H1 (cell line): Measurements from ENCODE around the gene MTMR1. TPM values are rescaled to one million over a fixed set of nuclear protein-coding genes. Genes with fewer than 3 reads are reported as not detected.

Source experiments
- CTCF ChIA-PET: fragments of 300-600 bp; sonication (Branson Sonifier 250); formaldehyde crosslinking; loops from one replicate; lab custom pipeline; 2021; ENCODE audit not compliant: partially characterized antibody; lab: Charles Lee
- POLR2A ChIA-PET: fragments of 300-600 bp; sonication (Branson Sonifier 250); formaldehyde crosslinking; loops from one replicate; lab custom pipeline; 2021; ENCODE audit warnings: inconsistent platforms; ENCODE audit not compliant: partially characterized antibody; lab: Charles Lee
- DNase-seq, 2 experiments: peaks; one replicate each; pipeline versions ENCODE4 v3.0.0 to v3.0.0-alpha.2; 2010 to 2022; ENCODE audit warnings: low spot score in 2 of 2, low read depth in 1 of 2, mixed read lengths in 1 of 2
- FAIRE-seq: peaks from 2 replicates; lab custom pipeline; 2011; peaks lifted over from hg19 to GRCh38; lab: Jason Lieb, UNC
- H2AFZ ChIP-seq: 2 replicates; pipeline ENCODE4 v1.8.1; 2012; ENCODE audit warnings: low read length, inconsistent platforms
- H2AK5ac ChIP-seq: 2 replicates; pipeline ENCODE4 v1.6.1; 2013; ENCODE audit warnings: low read depth, low read length
- H2BK120ac ChIP-seq: replicated peaks from 2 replicates; pipeline ENCODE3; 2013; ENCODE audit warnings: low read depth, low read length, inconsistent platforms
- H2BK12ac ChIP-seq: 2 replicates; pipeline ENCODE4 v1.6.1; 2013; ENCODE audit warnings: low read depth, low read length
- H2BK15ac ChIP-seq: 2 replicates; pipeline ENCODE4 v1.6.1; 2013; ENCODE audit warnings: low read length
- H2BK20ac ChIP-seq: 2 replicates; pipeline ENCODE4 v1.6.1; 2013; ENCODE audit warnings: low read length
- H2BK5ac ChIP-seq: 2 replicates; pipeline ENCODE4 v1.6.1; 2013; ENCODE audit warnings: low read depth, low read length
- H3K14ac ChIP-seq: 2 replicates; pipeline ENCODE4 v1.6.1; 2013; ENCODE audit warnings: inconsistent platforms; ENCODE audit not compliant: insufficient read length
- H3K18ac ChIP-seq: 2 replicates; pipeline ENCODE4 v1.6.1; 2013; ENCODE audit warnings: low read length; ENCODE audit errors: extremely low read depth
- H3K23ac ChIP-seq: 2 replicates; pipeline ENCODE4 v1.6.1; 2013; ENCODE audit warnings: inconsistent platforms; ENCODE audit not compliant: insufficient read length
- H3K23me2 ChIP-seq: 2 replicates; pipeline ENCODE4 v1.6.1; 2013; ENCODE audit warnings: low read depth, low read length
- H3K27ac ChIP-seq: 2 replicates; pipeline ENCODE4 v1.6.1; 2011; ENCODE audit warnings: low read depth, low read length, inconsistent platforms
- H3K27me3 ChIP-seq, 4 experiments: replicated peaks in 1 of 4; 1 replicate in 1 of 4; 2 replicates in 3 of 4; pipeline versions ENCODE4 v1.6.1 to v1.8.1; 2011 to 2013; ENCODE audit warnings: low read length in 3 of 4, mild to moderate bottlenecking in 3 of 4, inconsistent platforms in 2 of 4, mixed read lengths in 2 of 4, moderate library complexity in 1 of 4; ENCODE audit not compliant: control insufficient read depth in 3 of 4, insufficient read depth in 3 of 4; ENCODE audit errors: extremely low read depth in 1 of 4
- H3K36me3 ChIP-seq, 4 experiments: 2 replicates each; pipeline versions ENCODE4 v1.6.1 to v1.8.1; 2011 to 2013; ENCODE audit warnings: mild to moderate bottlenecking in 4 of 4, low read length in 3 of 4, moderate library complexity in 2 of 4, control low read depth in 1 of 4, inconsistent platforms in 1 of 4; ENCODE audit not compliant: insufficient read depth in 4 of 4, control insufficient read depth in 2 of 4
- H3K4ac ChIP-seq: replicated peaks from 2 replicates; pipeline ENCODE3; 2013; ENCODE audit warnings: low read length, low read depth, mixed read lengths, inconsistent platforms; ENCODE audit not compliant: insufficient read length
- H3K4me1 ChIP-seq, 4 experiments: replicated peaks in 1 of 4; 1 replicate in 1 of 4; 2 replicates in 3 of 4; pipeline versions ENCODE4 v1.6.1 to v1.8.1; 2011 to 2013; ENCODE audit warnings: low read length in 3 of 4, inconsistent platforms in 2 of 4, mixed read lengths in 1 of 4; ENCODE audit not compliant: insufficient read depth in 4 of 4, control insufficient read depth in 3 of 4
- H3K4me2 ChIP-seq, 2 experiments: 2 replicates each; pipeline versions ENCODE4 v1.6.1 to v1.8.1; 2011 to 2013; ENCODE audit warnings: low read depth in 2 of 2, low read length in 2 of 2, control low read depth in 1 of 2, inconsistent platforms in 1 of 2, mild to moderate bottlenecking in 1 of 2; ENCODE audit not compliant: insufficient read depth in 1 of 2
- H3K4me3 ChIP-seq, 4 experiments: fragments of 200-600, 300-600 bp in 1 of 4; sonication (generic), shearing (Covaris generic), sonication (Bioruptor Twin) in 1 of 4; 2 replicates each; pipeline versions ENCODE4 v1.5.1 to v1.8.1; 2011 to 2016; ENCODE audit warnings: low read length in 4 of 4, low read depth in 3 of 4, control low read depth in 2 of 4, inconsistent platforms in 2 of 4, mild to moderate bottlenecking in 2 of 4, mixed read lengths in 1 of 4, moderate library complexity in 1 of 4; ENCODE audit not compliant: insufficient read depth in 2 of 4; ENCODE audit errors: extremely low read depth in 1 of 4
- H3K56ac ChIP-seq: replicated peaks from 2 replicates; pipeline ENCODE3; 2013; ENCODE audit warnings: low read depth, mild to moderate bottlenecking, mixed read lengths, low read length, inconsistent platforms; ENCODE audit not compliant: insufficient read length
- H3K79me1 ChIP-seq: 2 replicates; pipeline ENCODE4 v1.6.1; 2013; ENCODE audit warnings: low read depth, low read length, control low read depth
- H3K79me2 ChIP-seq, 2 experiments: 2 replicates each; pipeline versions ENCODE4 v1.6.1 to v1.8.1; 2012 to 2013; ENCODE audit warnings: low read length in 2 of 2, mild to moderate bottlenecking in 2 of 2, inconsistent platforms in 1 of 2; ENCODE audit not compliant: insufficient read depth in 2 of 2, control insufficient read depth in 1 of 2
- H3K9ac ChIP-seq, 4 experiments: replicated peaks in 1 of 4; 1 replicate in 1 of 4; 2 replicates in 3 of 4; pipeline versions ENCODE4 v1.6.1 to v1.8.1; 2011 to 2013; ENCODE audit warnings: low read depth in 3 of 4, low read length in 3 of 4, control low read depth in 2 of 4, mild to moderate bottlenecking in 2 of 4, moderate library complexity in 2 of 4, inconsistent platforms in 1 of 4; ENCODE audit errors: extremely low read depth in 1 of 4
- H3K9me3 ChIP-seq, 2 experiments: 2 replicates each; pipeline versions ENCODE4 v1.6.1 to v1.8.1; 2012 to 2013; ENCODE audit warnings: mild to moderate bottlenecking in 2 of 2, moderate library complexity in 2 of 2, control low read depth in 1 of 2, inconsistent platforms in 1 of 2, low read depth in 1 of 2, low read length in 1 of 2, mixed read lengths in 1 of 2; ENCODE audit not compliant: insufficient read depth in 2 of 2
- H4K20me1 ChIP-seq, 2 experiments: replicated peaks in 1 of 2; 2 replicates each; pipeline versions ENCODE3 to v1.8.1; 2011 to 2013; ENCODE audit warnings: inconsistent platforms in 2 of 2, low read length in 2 of 2, mild to moderate bottlenecking in 1 of 2; ENCODE audit not compliant: insufficient read depth in 2 of 2, control insufficient read depth in 1 of 2
- H4K5ac ChIP-seq: 2 replicates; pipeline ENCODE4 v1.6.1; 2013; ENCODE audit warnings: low read length, low read depth, mixed read lengths, inconsistent platforms; ENCODE audit not compliant: insufficient read length
- H4K8ac ChIP-seq: 2 replicates; pipeline ENCODE4 v1.8.0; 2013; ENCODE audit warnings: mild to moderate bottlenecking, moderate library complexity, low read length, inconsistent platforms; ENCODE audit not compliant: insufficient read depth; ENCODE audit errors: extremely low read depth
- H4K91ac ChIP-seq: replicated peaks from 2 replicates; pipeline ENCODE3; 2013; ENCODE audit warnings: low read length, mixed read lengths, inconsistent platforms; ENCODE audit not compliant: insufficient read length
- GABPA ChIP-seq: IDR thresholded peaks from 2 replicates; pipeline ENCODE4 v1.6.1; 2011; ENCODE audit warnings: mild to moderate bottlenecking, low read length, moderate library complexity, borderline replicate concordance; ENCODE audit not compliant: insufficient read depth
- WGBS, 2 experiments: shearing (Covaris generic) in 1 of 2; methylation state at CpG; one replicate each; pipeline versions ENCODE4 v1.1.6 to v1.1.7; 2013 to 2015; ENCODE audit warnings: low lambda C conversion rate in 2 of 2, mixed read lengths in 2 of 2, inconsistent platforms in 1 of 2, low coverage in 1 of 2, missing lambda C conversion rate in 1 of 2; ENCODE audit not compliant: insufficient replicate concordance in 2 of 2, insufficient coverage in 1 of 2, insufficient read length in 1 of 2; ENCODE audit errors: extremely low coverage in 1 of 2, missing lambda C conversion rate in 1 of 2; 5-methylcytosine and 5-hydroxymethylcytosine counted together
- polyA plus RNA-seq, 7 experiments: library from polyadenylated mRNA; depleted of rRNA in 3 of 7; stranded (reverse) in 5 of 7; unstranded in 2 of 7; fragments of >200 nt in 5 of 7; fragments of 200-250 nt in 2 of 7; gene quantifications; 1 replicate in 5 of 7; 2 replicates in 1 of 7; 4 replicates in 1 of 7; pipeline versions ENCODE4 v1.2.1 to v1.2.3, GENCODE V29; 2011 to 2013; ENCODE audit warnings: missing spikeins in 2 of 7, mixed read lengths in 2 of 7
- total RNA-seq: library from RNA; stranded (reverse); fragmentation: NEBNext Ultra II Directional; extraction: Animal tissue kit (Norgen Biotek cat#: 25700); gene quantifications from 2 replicates; pipeline ENCODE4 v1.2.1, GENCODE V29; 2021

Gene MTMR1
- total and polyA plus RNA-seq, 2 of the 8 experiments (the other 6 are each of a cell fraction or from before 2014, with no cell fraction given): 15.1 to 23.8 TPM

- Histone ChIP-seq H3K9me3 (no peaks in the 10 kb centered on the region), H3K23ac (no peak overlapping the region), H3K9ac (no peak overlapping the region), H4K5ac (no peak overlapping the region), H4K20me1 (no peaks in the 10 kb centered on the region), H3K4me3 (no peak overlapping the region), H3K27ac (no peak overlapping the region), H2AFZ (no peak overlapping the region), H3K18ac (no peak overlapping the region), H4K91ac (no peak overlapping the region), H2BK12ac (no peak overlapping the region), H3K14ac (no peak overlapping the region), H2BK15ac (no peak overlapping the region), H4K8ac (no peak overlapping the region), H3K36me3 (no peaks in the 10 kb centered on the region; a peak in 1 of 8 replicates), H2BK5ac (no peak overlapping the region), H3K4me2 (no peak overlapping the region), H3K27me3 (no peaks in the 10 kb centered on the region), H2AK5ac (no peak overlapping the region), H2BK20ac (no peak overlapping the region), H3K23me2 (no peaks in the 10 kb centered on the region; the same call in 1 of the 2 replicates), H3K4me1 (peaks cover 0 to 2% (median 0%) of the 10 kb centered on the region in 4 experiments; a peak in 1 of 7 replicates), H3K56ac (no peak overlapping the region), H3K4ac (no peak overlapping the region), H2BK120ac (no peak overlapping the region), H3K79me2 (peaks cover 0 to 3% of the 10 kb centered on the region in 2 experiments; a peak in 2 of 4 replicates), H3K79me1 (no peaks in the 10 kb centered on the region)
- FAIRE-seq (no peak), DNase-seq (no peak)
- ChIA-PET CTCF (interaction anchor here (1.2 kb wide), 1 partner anchor 18 kb away, joined by 3 read pairs; no protein-coding TSS in a partner anchor), POLR2A (no interaction called here)
- TF ChIP-seq GABPA: no peak
- 83% methylated on average over 7 of the region's 7 CpGs; no CpG with 5 or more reads in 1 of the 2 experiments for WGBS, 2 experiments
Measured at GRCh38 chrX:150697641-150698040, 4.4 kb downstream of the MTMR1 start.
